ENCODE results near the gene SUGCT.

SUGCT gene

GRCh38 chr7:40223451-40224127 lies 88.8 kb downstream of the SUGCT start:
- H3K4me1 ChIP-seq (ENCODE audit: control insufficient read depth, insufficient read depth, low read length), result no peaks in the 10 kb centered on the region
- H3K27me3 ChIP-seq (ENCODE audit: control insufficient read depth in 1 of 2, insufficient read depth in 2 of 2, low read length in 2 of 2), result no peaks in the 10 kb centered on the region
- H3K9ac ChIP-seq (ENCODE audit: low read length in 2 of 2), result no peak overlapping the region
- H3K36me3 ChIP-seq (ENCODE audit: control insufficient read depth in 2 of 2, insufficient read depth in 2 of 2, low read length in 2 of 2), result no peaks in the 10 kb centered on the region
- no peak overlapping the region for H3K27ac ChIP-seq (ENCODE audit: low read length)
- H3K4me3 ChIP-seq (ENCODE audit: low read length in 2 of 2), result no peak overlapping the region
- H3K9me3 ChIP-seq (ENCODE audit: control insufficient read depth in 2 of 2, low read length in 2 of 2), result no peaks in the 10 kb centered on the region

- H3K36me3 ChIP-seq (ENCODE audit: control insufficient read depth in 2 of 2, insufficient read depth in 2 of 2, low read length in 2 of 2), result no peaks in the 10 kb centered on the region
- H3K9ac ChIP-seq (ENCODE audit: low read length in 2 of 2), result no peak overlapping the region
- H3K27ac ChIP-seq (ENCODE audit: low read length), result no peak overlapping the region
- no peaks in the 10 kb centered on the region for H3K4me1 ChIP-seq (ENCODE audit: control insufficient read depth, insufficient read depth, low read length)
- no peaks in the 10 kb centered on the region for H3K9me3 ChIP-seq (ENCODE audit: control insufficient read depth in 2 of 2, low read length in 2 of 2)
- H3K27me3 ChIP-seq (ENCODE audit: control insufficient read depth in 1 of 2, insufficient read depth in 2 of 2, low read length in 2 of 2), result no peaks in the 10 kb centered on the region
- H3K4me3 ChIP-seq (ENCODE audit: low read length in 2 of 2), result no peak overlapping the region
Measured at GRCh38 chr7:40230101-40230500, 95.3 kb downstream of the SUGCT start.

GRCh38 chr7:40231796-40232195 lies 97.0 kb downstream of the SUGCT start:
- Histone ChIP-seq H3K4me1 (ENCODE audit: control insufficient read depth, insufficient read depth, low read length) (no peaks in the 10 kb centered on the region), H3K9me3 (ENCODE audit: control insufficient read depth in 2 of 2, low read length in 2 of 2) (no peaks in the 10 kb centered on the region), H3K9ac (ENCODE audit: low read length in 2 of 2) (no peak overlapping the region), H3K27me3 (ENCODE audit: control insufficient read depth in 1 of 2, insufficient read depth in 2 of 2, low read length in 2 of 2) (no peaks in the 10 kb centered on the region), H3K27ac (ENCODE audit: low read length) (no peak overlapping the region), H3K36me3 (ENCODE audit: control insufficient read depth in 2 of 2, insufficient read depth in 2 of 2, low read length in 2 of 2) (no peaks in the 10 kb centered on the region), H3K4me3 (ENCODE audit: low read length in 2 of 2) (no peak overlapping the region)

GRCh38 chr7:40232242-40232893 lies 97.6 kb downstream of the SUGCT start:
- no peak overlapping the region for H3K4me3 ChIP-seq (ENCODE audit: low read length in 2 of 2)
- no peaks in the 10 kb centered on the region for H3K36me3 ChIP-seq (ENCODE audit: control insufficient read depth in 2 of 2, insufficient read depth in 2 of 2, low read length in 2 of 2)
- no peaks in the 10 kb centered on the region for H3K27me3 ChIP-seq (ENCODE audit: control insufficient read depth in 1 of 2, insufficient read depth in 2 of 2, low read length in 2 of 2)
- no peak overlapping the region for H3K9ac ChIP-seq (ENCODE audit: low read length in 2 of 2)
- H3K4me1 ChIP-seq (ENCODE audit: control insufficient read depth, insufficient read depth, low read length), result no peaks in the 10 kb centered on the region
- no peaks in the 10 kb centered on the region for H3K9me3 ChIP-seq (ENCODE audit: control insufficient read depth in 2 of 2, low read length in 2 of 2)
- H3K27ac ChIP-seq (ENCODE audit: low read length), result no peak overlapping the region

- no peaks in the 10 kb centered on the region for H3K9me3 ChIP-seq (ENCODE audit: control insufficient read depth in 2 of 2, low read length in 2 of 2)
- no peak overlapping the region for H3K4me3 ChIP-seq (ENCODE audit: low read length in 2 of 2)
- no peak overlapping the region for H3K27ac ChIP-seq (ENCODE audit: low read length)
- no peak overlapping the region for H3K9ac ChIP-seq (ENCODE audit: low read length in 2 of 2)
- no peaks in the 10 kb centered on the region for H3K27me3 ChIP-seq (ENCODE audit: control insufficient read depth in 1 of 2, insufficient read depth in 2 of 2, low read length in 2 of 2)
- H3K36me3 ChIP-seq (ENCODE audit: control insufficient read depth in 2 of 2, insufficient read depth in 2 of 2, low read length in 2 of 2), result no peaks in the 10 kb centered on the region
- no peaks in the 10 kb centered on the region for H3K4me1 ChIP-seq (ENCODE audit: control insufficient read depth, insufficient read depth, low read length)
Measured at GRCh38 chr7:40234046-40234445, 99.2 kb downstream of the SUGCT start.

- no peak overlapping the region for H3K9ac ChIP-seq (ENCODE audit: low read length in 2 of 2)
- H3K9me3 ChIP-seq (ENCODE audit: control insufficient read depth in 2 of 2, low read length in 2 of 2), result no peaks in the 10 kb centered on the region
- no peaks in the 10 kb centered on the region for H3K27me3 ChIP-seq (ENCODE audit: control insufficient read depth in 1 of 2, insufficient read depth in 2 of 2, low read length in 2 of 2)
- no peaks in the 10 kb centered on the region for H3K4me1 ChIP-seq (ENCODE audit: control insufficient read depth, insufficient read depth, low read length)
- no peak overlapping the region for H3K27ac ChIP-seq (ENCODE audit: low read length)
- no peak overlapping the region for H3K4me3 ChIP-seq (ENCODE audit: low read length in 2 of 2)
- H3K36me3 ChIP-seq (ENCODE audit: control insufficient read depth in 2 of 2, insufficient read depth in 2 of 2, low read length in 2 of 2), result no peaks in the 10 kb centered on the region
Measured at GRCh38 chr7:40234666-40235065, 99.9 kb downstream of the SUGCT start.

- Histone ChIP-seq H3K27me3 (ENCODE audit: control insufficient read depth in 1 of 2, insufficient read depth in 2 of 2, low read length in 2 of 2) (no peaks in the 10 kb centered on the region), H3K4me1 (ENCODE audit: control insufficient read depth, insufficient read depth, low read length) (no peaks in the 10 kb centered on the region), H3K4me3 (ENCODE audit: low read length in 2 of 2) (no peak overlapping the region), H3K36me3 (ENCODE audit: control insufficient read depth in 2 of 2, insufficient read depth in 2 of 2, low read length in 2 of 2) (no peaks in the 10 kb centered on the region), H3K9me3 (ENCODE audit: control insufficient read depth in 2 of 2, low read length in 2 of 2) (no peaks in the 10 kb centered on the region), H3K27ac (ENCODE audit: low read length) (no peak overlapping the region), H3K9ac (ENCODE audit: low read length in 2 of 2) (no peak overlapping the region)
Measured at GRCh38 chr7:40237731-40238130, 102.9 kb downstream of the SUGCT start.

GRCh38 chr7:40239755-40240303 lies 105.0 kb downstream of the SUGCT start:
- no peaks in the 10 kb centered on the region for H3K9me3 ChIP-seq (ENCODE audit: control insufficient read depth in 2 of 2, low read length in 2 of 2)
- H3K4me1 ChIP-seq (ENCODE audit: control insufficient read depth, insufficient read depth, low read length), result no peaks in the 10 kb centered on the region
- no peak overlapping the region for H3K27ac ChIP-seq (ENCODE audit: low read length)
- H3K36me3 ChIP-seq (ENCODE audit: control insufficient read depth in 2 of 2, insufficient read depth in 2 of 2, low read length in 2 of 2), result no peaks in the 10 kb centered on the region
- no peaks in the 10 kb centered on the region for H3K27me3 ChIP-seq (ENCODE audit: control insufficient read depth in 1 of 2, insufficient read depth in 2 of 2, low read length in 2 of 2)
- H3K4me3 ChIP-seq (ENCODE audit: low read length in 2 of 2), result no peak overlapping the region
- no peak overlapping the region for H3K9ac ChIP-seq (ENCODE audit: low read length in 2 of 2)

GRCh38 chr7:40243076-40243475 lies 108.3 kb downstream of the SUGCT start:
- Histone ChIP-seq H3K27ac (ENCODE audit: low read length) (no peak overlapping the region), H3K4me1 (ENCODE audit: control insufficient read depth, insufficient read depth, low read length) (no peaks in the 10 kb centered on the region), H3K9me3 (ENCODE audit: control insufficient read depth in 2 of 2, low read length in 2 of 2) (no peaks in the 10 kb centered on the region), H3K36me3 (ENCODE audit: control insufficient read depth in 2 of 2, insufficient read depth in 2 of 2, low read length in 2 of 2) (no peaks in the 10 kb centered on the region), H3K4me3 (ENCODE audit: low read length in 2 of 2) (no peak overlapping the region), H3K27me3 (ENCODE audit: control insufficient read depth in 1 of 2, insufficient read depth in 2 of 2, low read length in 2 of 2) (no peaks in the 10 kb centered on the region), H3K9ac (ENCODE audit: low read length in 2 of 2) (no peak overlapping the region)

GRCh38 chr7:40244226-40244625 lies 109.4 kb downstream of the SUGCT start:
- Histone ChIP-seq H3K27me3 (ENCODE audit: control insufficient read depth in 1 of 2, insufficient read depth in 2 of 2, low read length in 2 of 2) (no peaks in the 10 kb centered on the region), H3K4me1 (ENCODE audit: control insufficient read depth, insufficient read depth, low read length) (no peaks in the 10 kb centered on the region), H3K36me3 (ENCODE audit: control insufficient read depth in 2 of 2, insufficient read depth in 2 of 2, low read length in 2 of 2) (no peaks in the 10 kb centered on the region), H3K9ac (ENCODE audit: low read length in 2 of 2) (no peak overlapping the region), H3K4me3 (ENCODE audit: low read length in 2 of 2) (no peak overlapping the region), H3K9me3 (ENCODE audit: control insufficient read depth in 2 of 2, low read length in 2 of 2) (no peaks in the 10 kb centered on the region), H3K27ac (ENCODE audit: low read length) (no peak overlapping the region)

- Histone ChIP-seq H3K9ac (ENCODE audit: low read length in 2 of 2) (no peak overlapping the region), H3K27me3 (ENCODE audit: control insufficient read depth in 1 of 2, insufficient read depth in 2 of 2, low read length in 2 of 2) (no peaks in the 10 kb centered on the region), H3K9me3 (ENCODE audit: control insufficient read depth in 2 of 2, low read length in 2 of 2) (no peaks in the 10 kb centered on the region), H3K27ac (ENCODE audit: low read length) (no peak overlapping the region), H3K4me1 (ENCODE audit: control insufficient read depth, insufficient read depth, low read length) (no peaks in the 10 kb centered on the region), H3K36me3 (ENCODE audit: control insufficient read depth in 2 of 2, insufficient read depth in 2 of 2, low read length in 2 of 2) (no peaks in the 10 kb centered on the region), H3K4me3 (ENCODE audit: low read length in 2 of 2) (no peak overlapping the region)
Measured at GRCh38 chr7:40248681-40249080, 113.9 kb downstream of the SUGCT start.
